ENCODE results near the gene PROSER2.
A peak's percentile ranks its signal among the peaks of the same experiment; 100 is the strongest.

Gene PROSER2, protein sequence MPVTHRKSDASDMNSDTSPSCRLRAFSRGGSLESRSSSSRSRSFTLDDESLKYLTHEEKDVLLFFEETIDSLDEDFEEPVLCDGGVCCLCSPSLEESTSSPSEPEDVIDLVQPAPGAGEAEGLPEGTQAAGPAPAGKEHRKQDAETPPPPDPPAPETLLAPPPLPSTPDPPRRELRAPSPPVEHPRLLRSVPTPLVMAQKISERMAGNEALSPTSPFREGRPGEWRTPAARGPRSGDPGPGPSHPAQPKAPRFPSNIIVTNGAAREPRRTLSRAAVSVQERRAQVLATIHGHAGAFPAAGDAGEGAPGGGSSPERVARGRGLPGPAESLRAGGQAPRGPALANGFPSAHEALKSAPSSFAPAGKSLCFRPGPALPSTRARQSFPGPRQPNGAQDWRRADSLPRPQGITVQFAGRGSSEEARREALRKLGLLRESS

DNA sequence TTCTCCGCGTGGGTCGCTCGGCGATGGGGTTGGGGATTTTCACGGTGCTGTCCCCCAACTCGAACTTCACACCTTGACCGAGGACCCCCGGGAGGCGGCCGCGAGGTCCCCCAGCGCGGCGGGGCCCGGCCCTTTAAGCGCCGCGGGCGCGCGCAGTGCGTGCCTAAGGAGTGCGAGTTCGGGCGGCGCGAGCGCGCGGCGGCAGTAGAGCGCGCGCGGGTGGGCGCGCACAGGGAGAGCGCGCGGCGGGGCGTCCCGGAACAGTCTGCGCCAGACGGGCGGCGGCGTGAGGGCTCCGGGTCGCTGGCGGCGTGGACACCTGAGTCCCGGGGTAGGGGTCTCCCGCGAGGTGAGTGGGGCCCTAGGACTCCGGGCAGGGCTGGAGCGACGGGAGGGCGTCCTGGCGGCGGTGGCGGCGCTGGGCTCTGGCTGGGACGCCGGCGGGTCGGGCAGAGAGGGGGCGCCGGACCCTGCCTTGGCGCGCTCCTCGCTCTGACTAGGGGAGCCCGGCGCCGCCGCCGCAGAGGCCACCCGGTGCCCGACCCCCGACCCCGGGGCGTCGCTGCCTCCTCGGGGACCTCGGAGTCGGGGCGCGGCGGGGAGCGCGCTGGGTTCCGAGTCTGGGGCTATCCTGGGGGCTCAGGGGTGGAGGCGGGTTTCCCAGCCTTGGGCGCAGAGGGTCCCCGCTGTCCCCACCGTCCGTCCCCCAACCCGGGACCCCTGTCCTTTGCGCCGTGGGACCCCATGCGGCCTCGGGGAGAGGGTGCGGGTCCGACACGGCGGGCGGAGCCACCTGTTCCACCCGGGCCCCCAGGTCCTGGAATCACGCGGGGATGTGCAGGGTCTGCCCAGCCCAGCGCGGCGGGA, at the start of gene PROSER2:
TSS of gene PROSER2 (plus strand) at position 235 of the 867 bp plus-strand sequence. CDS start 28,722 bp downstream, outside the sequence.
- DNase-seq (ENCODE audit: low spot score) = no peak

DNA sequence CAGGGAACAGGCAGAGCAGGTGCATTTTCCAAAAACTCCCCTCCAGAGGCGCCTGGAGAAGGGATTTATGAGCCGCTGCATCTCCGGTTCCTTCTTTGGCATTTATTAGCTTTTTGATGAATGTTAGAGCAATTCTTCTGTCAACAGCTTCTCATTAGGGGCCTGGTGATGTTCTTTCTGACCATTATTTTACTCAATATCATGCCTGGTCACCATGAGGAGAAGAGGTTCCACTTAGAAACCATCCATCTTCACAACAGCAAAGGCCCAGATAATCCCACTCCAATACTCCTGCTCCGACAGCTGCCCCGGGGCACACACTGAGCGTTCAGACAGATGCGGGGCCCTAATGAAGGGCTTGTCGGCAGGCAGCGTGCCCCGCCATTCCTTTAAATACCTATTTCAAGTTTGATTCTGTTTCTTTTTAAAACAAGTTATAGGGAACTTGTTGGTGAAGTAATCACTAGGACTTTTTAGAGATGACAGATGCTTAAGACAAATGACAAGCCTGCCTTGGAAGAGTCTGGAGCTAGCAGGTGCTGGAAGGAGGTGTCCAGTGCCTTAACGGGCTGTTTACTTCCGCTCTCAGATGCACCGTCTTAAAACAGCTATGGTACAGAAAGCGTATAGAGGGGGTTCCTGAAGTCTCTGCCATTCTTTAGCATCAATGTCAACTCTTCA, 49.3 kb upstream of the PROSER2 start:
- DNase-seq (ENCODE audit: low spot score) = no peak

DNA sequence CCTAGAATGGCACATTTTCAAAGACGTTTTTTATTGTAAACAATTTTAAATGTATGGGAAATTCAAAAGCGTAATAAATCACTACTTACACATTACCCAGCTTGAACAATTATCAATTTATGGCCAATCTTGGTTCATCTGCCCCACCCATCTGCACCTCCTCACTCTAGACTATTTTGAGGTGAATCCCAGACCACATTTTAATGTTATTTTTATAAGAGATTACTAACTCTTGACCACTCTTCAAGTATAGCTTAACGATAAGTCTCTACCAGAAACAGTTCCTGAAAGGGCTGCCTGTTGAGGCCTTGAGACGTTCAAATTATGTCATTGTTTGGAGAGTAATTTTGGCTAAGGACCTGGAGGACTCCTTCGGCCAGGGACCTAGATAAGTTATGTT, 47.7 kb upstream of the PROSER2 start:
- DNase-seq (ENCODE audit: low spot score) = no peak

GRCh38 chr10:11776080-11776479, 47.1 kb upstream of the PROSER2 start:
- no peak for DNase-seq (ENCODE audit: low spot score)

- DNase-seq (ENCODE audit: low spot score) = no peak
Observed at GRCh38 chr10:11781114-11781513, 42.0 kb upstream of the PROSER2 start.

DNA sequence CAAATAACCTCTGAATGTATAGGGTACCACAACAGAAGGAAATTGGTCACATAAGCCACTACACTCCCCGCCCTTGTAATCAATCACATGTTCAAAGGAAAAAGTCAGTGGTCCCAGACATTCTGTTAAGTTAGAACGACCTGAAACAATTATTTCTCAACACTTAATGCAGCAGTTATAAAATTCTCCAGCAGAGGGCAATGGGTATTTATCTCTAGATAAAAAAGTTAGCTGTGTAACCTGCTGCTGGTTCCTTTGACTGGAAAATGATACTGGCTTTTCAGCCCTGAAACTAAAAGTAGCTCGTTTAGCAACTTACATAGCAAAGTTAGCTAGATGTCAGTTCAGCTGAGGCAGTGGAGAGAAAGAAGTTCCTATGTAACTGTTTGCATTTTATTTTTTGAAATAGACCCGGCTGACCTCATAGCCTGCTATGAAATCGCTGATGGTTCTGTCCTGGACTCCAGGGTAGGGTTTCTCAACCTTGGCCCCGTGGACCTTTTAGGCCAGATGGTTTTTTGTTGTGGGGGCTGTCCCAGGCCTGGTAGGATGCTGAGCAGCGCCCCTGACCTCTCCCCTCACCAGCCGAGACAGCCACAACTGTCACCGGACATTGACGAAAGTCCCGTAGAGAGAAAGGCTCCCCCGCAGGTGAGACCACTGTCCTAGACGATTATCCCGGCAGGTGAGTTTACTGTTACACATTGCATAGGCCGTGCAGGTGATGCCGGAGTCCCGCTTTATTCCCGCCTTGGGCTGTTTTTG, 40.2 kb upstream of the PROSER2 start:
- peak; percentile 11 for DNase-seq (ENCODE audit: low spot score)

- no peak for DNase-seq (ENCODE audit: low spot score)
Observed at GRCh38 chr10:11783558-11783865, 39.6 kb upstream of the PROSER2 start.

DNA sequence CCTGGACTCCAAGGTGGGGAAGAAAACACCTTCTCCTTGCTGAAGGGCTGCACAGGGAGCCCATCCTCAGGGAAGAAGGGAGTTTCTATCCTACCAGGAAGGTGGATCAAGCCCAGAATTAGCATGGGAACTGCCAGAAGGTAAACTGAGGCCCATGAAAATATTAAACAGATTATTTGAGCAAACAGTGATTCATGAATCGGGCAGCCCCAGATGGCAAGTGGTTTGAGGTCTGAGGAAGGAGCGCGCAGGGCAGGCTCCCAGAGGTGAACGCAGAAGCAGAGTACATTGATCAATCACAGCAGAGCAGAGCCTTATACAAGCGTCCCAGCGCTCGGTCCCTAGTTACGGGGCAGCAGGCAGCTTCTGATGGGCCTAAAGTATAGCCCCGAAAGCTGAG, 35.8 kb upstream of the PROSER2 start:
- DNase-seq (ENCODE audit: low spot score) = no peak

DNA sequence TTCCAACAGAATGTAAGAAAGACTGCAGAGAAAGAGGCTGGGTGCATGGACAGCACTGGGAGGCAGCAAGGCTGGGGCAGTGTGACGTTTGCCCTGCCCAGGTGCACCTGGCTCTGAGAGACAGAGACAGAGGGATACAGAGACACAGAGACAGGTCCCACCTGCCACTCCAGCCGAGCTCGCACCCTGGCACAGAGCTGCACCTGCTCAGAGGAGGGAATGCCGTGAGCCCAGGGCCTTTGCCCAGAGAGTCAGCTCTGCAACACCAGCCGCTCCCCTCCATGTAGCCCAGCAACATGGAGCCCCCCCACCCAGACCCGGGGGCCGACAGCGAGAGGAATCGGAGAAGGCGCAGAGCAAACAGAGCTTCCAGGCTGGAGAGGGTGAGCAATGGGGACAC, 35.3 kb upstream of the PROSER2 start:
- no peak for DNase-seq (ENCODE audit: low spot score)

GRCh38 chr10:11789306-11789705, 33.9 kb upstream of the PROSER2 start:
- no peak for DNase-seq (ENCODE audit: low spot score)

GRCh38 chr10:11789956-11790355, 33.2 kb upstream of the PROSER2 start:
- no peak for DNase-seq (ENCODE audit: low spot score)

GRCh38 chr10:11793762-11794479, 29.2 kb upstream of the PROSER2 start:
- no peak for DNase-seq (ENCODE audit: low spot score)

DNA sequence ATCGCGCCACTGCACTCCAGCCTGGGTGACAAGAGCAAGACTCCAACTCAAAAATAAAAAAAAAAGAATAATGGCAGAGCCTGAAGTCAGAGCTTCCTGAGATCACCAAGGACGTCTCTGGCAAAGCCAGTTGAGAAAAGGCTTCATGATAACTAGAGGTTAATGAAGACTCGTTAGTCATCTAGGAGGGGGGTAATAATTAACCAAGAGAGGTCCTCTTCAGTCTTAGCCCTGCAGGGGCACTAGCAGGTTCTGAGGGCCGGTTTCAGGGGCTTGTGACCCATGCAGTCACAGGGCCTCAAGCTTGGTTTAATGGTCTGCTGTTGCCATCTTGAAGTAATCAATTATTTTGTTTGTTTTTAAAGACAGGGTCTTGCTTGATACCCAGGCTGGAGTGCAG, 28.6 kb upstream of the PROSER2 start:
- no peak for DNase-seq (ENCODE audit: low spot score)

- no peak for DNase-seq (ENCODE audit: low spot score)
Observed at GRCh38 chr10:11795101-11795920, 27.8 kb upstream of the PROSER2 start.

DNA sequence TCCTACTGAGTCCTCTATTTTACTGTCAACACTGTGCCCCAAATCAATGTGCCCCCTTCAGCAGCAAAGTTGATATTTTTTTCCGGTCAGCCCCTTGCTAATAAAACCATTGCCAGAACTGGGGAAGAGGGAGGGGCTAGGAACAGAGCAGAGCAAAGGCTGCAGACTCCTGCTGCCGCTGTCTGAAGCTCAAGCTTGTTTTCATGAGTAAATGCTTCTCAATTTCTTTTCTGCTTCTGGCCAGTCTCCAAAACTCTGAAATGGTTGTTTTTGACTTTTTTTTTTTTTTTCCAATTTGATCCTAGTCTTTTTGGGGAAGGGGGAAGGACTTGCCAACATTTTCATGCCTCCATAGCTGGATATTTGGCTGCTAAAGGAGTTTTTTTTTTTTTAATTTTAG, 26.7 kb upstream of the PROSER2 start:
- DNase-seq (ENCODE audit: low spot score) = no peak

GRCh38 chr10:11797281-11797680, 25.9 kb upstream of the PROSER2 start:
- DNase-seq (ENCODE audit: low spot score) = no peak

GRCh38 chr10:11797847-11798633, 25.1 kb upstream of the PROSER2 start:
- DNase-seq (ENCODE audit: low spot score) = no peak

DNA sequence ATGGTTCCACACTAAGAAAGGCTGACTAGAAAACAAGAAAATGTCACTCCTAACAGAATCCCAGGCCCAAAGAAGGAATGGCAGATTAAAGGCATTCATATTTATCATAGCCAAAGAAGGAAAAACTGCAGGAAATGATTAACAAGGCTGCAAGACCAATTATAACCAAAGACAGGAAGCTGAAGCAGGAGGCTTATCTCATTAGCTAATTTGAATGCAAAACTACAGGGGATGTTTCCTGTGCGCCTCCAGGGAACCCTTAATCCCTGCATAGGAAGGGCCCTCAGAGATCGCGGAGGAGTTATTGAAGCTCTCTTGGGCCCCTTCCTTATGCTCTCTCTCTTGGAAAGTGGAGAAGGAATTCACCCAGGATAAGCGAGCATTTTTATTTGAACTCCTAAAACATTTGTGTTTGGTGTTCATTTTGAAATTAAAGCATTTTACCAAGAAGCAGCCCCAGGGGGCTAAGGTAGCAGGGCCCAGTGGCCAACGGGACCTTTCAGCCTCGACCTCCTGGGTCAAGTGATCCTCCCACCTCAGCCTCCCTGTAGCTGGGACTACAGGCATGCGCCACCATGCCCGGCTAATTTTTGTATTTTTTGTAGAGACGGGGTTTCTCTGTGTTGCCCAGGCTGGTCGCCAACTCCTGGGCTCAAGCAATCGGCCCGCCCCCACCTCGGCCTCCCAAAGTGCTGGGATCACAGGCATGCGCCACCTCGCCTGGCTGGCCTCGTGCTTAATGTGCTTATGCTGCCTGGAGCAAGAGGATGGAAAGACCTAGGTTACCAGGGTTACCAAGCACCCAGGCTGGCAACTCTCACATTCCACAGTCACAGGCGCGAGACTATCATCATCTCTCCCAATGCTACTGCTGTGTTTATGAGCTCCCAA, 24.1 kb upstream of the PROSER2 start:
- DNase-seq (ENCODE audit: low spot score) = no peak

GRCh38 chr10:11799736-11800080, 23.4 kb upstream of the PROSER2 start:
- DNase-seq (ENCODE audit: low spot score) = no peak
